SU-DHL-6 (cell line): ENCODE measurements around the gene PLAC1.

Source experiments
- CTCF ChIP-seq: fragments of 200-600 bp; sonication (generic); IDR thresholded peaks from one replicate; pipeline ENCODE4 v1.5.1; 2017; ENCODE audit warnings: antibody characterized with exemption, mild to moderate bottlenecking, low read length, moderate library complexity; ENCODE audit not compliant: insufficient read depth, poor library complexity, severe bottlenecking
- EZH2phosphoT487 ChIP-seq: fragments of 200-600 bp; sonication (generic), shearing (Covaris generic); conservative IDR thresholded peaks from 2 replicates; pipeline ENCODE4 v1.6.1; 2018; ENCODE audit warnings: mild to moderate bottlenecking, antibody characterized with exemption, low read length, moderate library complexity, mixed read lengths

- TF ChIP-seq CTCF (no peak), EZH2phosphoT487 (no peak)
Observed at GRCh38 chrX:134570509-134570846, 87.8 kb downstream of the PLAC1 start.
